OCI-LY3 (cell line): ENCODE results near the gene LHX4.

ENCODE experiments used
- H2AFZ ChIP-seq: fragments of 200-600, 300-600 bp; shearing (Covaris generic); 2 replicates; pipeline ENCODE4 v1.6.0; 2014; ENCODE audit warnings: antibody characterized with exemption, low read depth, low read length
- H3K27ac ChIP-seq: fragments of 200-600, 300-600 bp; sonication (generic); 2 replicates; pipeline ENCODE4 v1.5.1; 2014; ENCODE audit warnings: mild to moderate bottlenecking, low read length, moderate library complexity, mixed read lengths
- H3K27me3 ChIP-seq: fragments of 200-600, 300-600 bp; sonication (generic); 2 replicates; pipeline ENCODE4 v1.6.1; 2014; ENCODE audit warnings: low read depth, low read length, mixed read lengths
- H3K36me3 ChIP-seq: fragments of 200-600, 300-600 bp; sonication (generic); replicated peaks from 2 replicates; pipeline ENCODE3; 2014; ENCODE audit warnings: low read depth, low read length, mixed read lengths
- H3K4me1 ChIP-seq: fragments of 300-600, 200-600 bp; sonication (generic); 2 replicates; pipeline ENCODE4 v1.6.1; 2014; ENCODE audit warnings: low read length, mixed read lengths
- H3K4me2 ChIP-seq: fragments of 200-600, 300-600 bp; sonication (generic); 2 replicates; pipeline ENCODE4 v1.6.1; 2014; ENCODE audit warnings: low read length, mixed read lengths
- H3K4me3 ChIP-seq: fragments of 300-600, 200-600 bp; sonication (generic); 2 replicates; pipeline ENCODE4 v1.5.1; 2014; ENCODE audit warnings: antibody characterized with exemption, mild to moderate bottlenecking, low read length, moderate library complexity
- H3K79me2 ChIP-seq: fragments of 300-600, 200-600 bp; shearing (Covaris generic); 2 replicates; pipeline ENCODE4 v1.6.1; 2014; ENCODE audit warnings: mild to moderate bottlenecking, low read length, mixed read lengths
- H3K9ac ChIP-seq: fragments of 300-600, 200-600 bp; shearing (Covaris generic); 2 replicates; pipeline ENCODE4 v1.6.0; 2014; ENCODE audit warnings: mild to moderate bottlenecking, low read length, moderate library complexity
- H3K9me3 ChIP-seq: fragments of 200-600, 300-600 bp; shearing (Covaris generic); 2 replicates; pipeline ENCODE4 v1.6.1; 2014; ENCODE audit warnings: low read length, mixed read lengths; ENCODE audit not compliant: insufficient read depth
- H4K20me1 ChIP-seq: fragments of 200-600, 300-600 bp; sonication (generic); 2 replicates; pipeline ENCODE4 v1.6.1; 2016; ENCODE audit warnings: low read length, mixed read lengths; ENCODE audit not compliant: insufficient read depth
- CTCF ChIP-seq: fragments of 200-600, 300-600 bp; sonication (generic); IDR thresholded peaks from 2 replicates; pipeline ENCODE4 v1.5.1; 2014; ENCODE audit warnings: antibody characterized with exemption, low read length, low read depth
- EZH2phosphoT487 ChIP-seq: fragments of 200-600 bp; shearing (Covaris generic); IDR thresholded peaks from 2 replicates; pipeline ENCODE4 v1.6.1; 2018; ENCODE audit warnings: antibody characterized with exemption, mixed run types, low read depth

Gene LHX4

GRCh38 chr1:180277476-180278193 is 47.6 kb downstream of the LHX4 start:
- Histone ChIP-seq H3K4me3 (no peak overlapping the region), H3K9me3 (no peaks in the 10 kb centered on the region), H3K36me3 (peaks cover 20% of the 10 kb centered on the region), H3K27ac (no peak overlapping the region), H3K79me2 (no peaks in the 10 kb centered on the region), H4K20me1 (no peaks in the 10 kb centered on the region), H3K27me3 (no peaks in the 10 kb centered on the region), H3K4me2 (no peak overlapping the region), H2AFZ (no peak overlapping the region), H3K4me1 (no peaks in the 10 kb centered on the region), H3K9ac (no peak overlapping the region)
- TF ChIP-seq CTCF, result no peak
- TF ChIP-seq EZH2phosphoT487, result no peak

GRCh38 chr1:180278194-180278515 is 48.1 kb downstream of the LHX4 start:
- H3K9me3 ChIP-seq, result no peaks in the 10 kb centered on the region
- no peak overlapping the region for H3K27ac ChIP-seq
- H3K79me2 ChIP-seq, result no peaks in the 10 kb centered on the region
- no peak overlapping the region for H2AFZ ChIP-seq
- peaks cover 20% of the 10 kb centered on the region for H3K36me3 ChIP-seq
- H3K4me3 ChIP-seq, result no peak overlapping the region
- no peaks in the 10 kb centered on the region for H3K4me1 ChIP-seq
- no peak overlapping the region for H3K9ac ChIP-seq
- no peaks in the 10 kb centered on the region for H4K20me1 ChIP-seq
- TF ChIP-seq CTCF (no peak), EZH2phosphoT487 (no peak)
- H3K27me3 ChIP-seq, result no peaks in the 10 kb centered on the region
- H3K4me2 ChIP-seq, result no peak overlapping the region

- Histone ChIP-seq H3K9ac (no peak overlapping the region), H3K4me1 (no peaks in the 10 kb centered on the region), H3K79me2 (no peaks in the 10 kb centered on the region), H3K9me3 (no peaks in the 10 kb centered on the region), H3K4me2 (no peak overlapping the region), H3K27ac (no peak overlapping the region), H3K36me3 (peaks cover 17% of the 10 kb centered on the region), H2AFZ (no peak overlapping the region), H3K4me3 (no peak overlapping the region), H4K20me1 (no peaks in the 10 kb centered on the region), H3K27me3 (no peaks in the 10 kb centered on the region)
- TF ChIP-seq EZH2phosphoT487 (no peak), CTCF (no peak)
Measured at GRCh38 chr1:180278596-180279395, 48.7 kb downstream of the LHX4 start.

GRCh38 chr1:180279651-180280050 is 49.6 kb downstream of the LHX4 start:
- Histone ChIP-seq H3K27ac (no peak overlapping the region), H4K20me1 (no peaks in the 10 kb centered on the region), H3K4me3 (no peak overlapping the region), H3K4me1 (no peaks in the 10 kb centered on the region), H3K27me3 (no peaks in the 10 kb centered on the region), H2AFZ (no peak overlapping the region), H3K79me2 (no peaks in the 10 kb centered on the region), H3K9me3 (no peaks in the 10 kb centered on the region), H3K4me2 (no peak overlapping the region), H3K9ac (no peak overlapping the region), H3K36me3 (peaks cover 8% of the 10 kb centered on the region)
- TF ChIP-seq EZH2phosphoT487 (no peak), CTCF (no peak)
